DND-41 (cell line): ENCODE data around the gene CRY2.
"Not testable (repeated sequence)": the region's sequence is repeated elsewhere in the genome, so short reads cannot be mapped to it uniquely, and the experiment has no call there.

Experiments
- ATAC-seq: fragments of 200-7000 bp; cut with Tn5 transposase; 3 replicates; pipeline ENCODE4 v1.9.1; 2021; ENCODE audit warnings: low read depth; ENCODE audit not compliant: insufficient read depth
- DNase-seq: peaks from one replicate; pipeline ENCODE4 v3.0.0-alpha.2; 2020
- H2AFZ ChIP-seq: 2 replicates; pipeline ENCODE4 v1.6.0; 2012; ENCODE audit warnings: low read depth, low read length
- H3K27ac ChIP-seq: 2 replicates; pipeline ENCODE4 v1.5.1; 2012; ENCODE audit warnings: low read length, inconsistent platforms
- H3K27me3 ChIP-seq: fragments of 200-600 bp; sonication (generic); 2 replicates; pipeline ENCODE4 v1.6.0; 2012; ENCODE audit warnings: low read length, mild to moderate bottlenecking, inconsistent platforms; ENCODE audit not compliant: insufficient read depth, poor library complexity
- H3K36me3 ChIP-seq: 2 replicates; pipeline ENCODE4 v1.5.1; 2012; ENCODE audit warnings: low read length, inconsistent platforms; ENCODE audit not compliant: insufficient read depth
- H3K4me1 ChIP-seq: 2 replicates; pipeline ENCODE4 v1.5.1; 2012; ENCODE audit warnings: mild to moderate bottlenecking, low read length; ENCODE audit not compliant: insufficient read depth
- H3K4me2 ChIP-seq: 2 replicates; pipeline ENCODE4 v1.6.0; 2012; ENCODE audit warnings: mild to moderate bottlenecking, moderate library complexity, low read length, inconsistent platforms; ENCODE audit not compliant: insufficient read depth
- H3K4me3 ChIP-seq, 2 experiments: fragments of 200-600 bp in 1 of 2; shearing (Covaris generic) in 1 of 2; 2 replicates each; pipeline ENCODE4 v1.5.1; 2012 to 2016; ENCODE audit warnings: inconsistent platforms in 2 of 2, low read length in 2 of 2, mild to moderate bottlenecking in 2 of 2, low read depth in 1 of 2, moderate library complexity in 1 of 2
- H3K79me2 ChIP-seq: 2 replicates; pipeline ENCODE4 v1.6.0; 2012; ENCODE audit warnings: low read length, inconsistent platforms; ENCODE audit not compliant: insufficient read depth
- H3K9ac ChIP-seq: 2 replicates; pipeline ENCODE4 v1.6.0; 2012; ENCODE audit warnings: low read depth, mild to moderate bottlenecking, inconsistent platforms, low read length, moderate library complexity
- H3K9me3 ChIP-seq: 2 replicates; pipeline ENCODE4 v1.5.1; 2012; ENCODE audit warnings: low read length, moderate library complexity, mild to moderate bottlenecking, inconsistent platforms; ENCODE audit not compliant: insufficient read depth, severe bottlenecking
- H4K20me1 ChIP-seq: 2 replicates; pipeline ENCODE4 v1.6.0; 2012; ENCODE audit warnings: low read length; ENCODE audit not compliant: insufficient read depth
- EZH2 ChIP-seq: IDR thresholded peaks from 3 replicates; pipeline ENCODE4 v1.6.1; 2012; ENCODE audit warnings: borderline replicate concordance, low read depth, mild to moderate bottlenecking, moderate library complexity, low read length, inconsistent platforms; ENCODE audit not compliant: severe bottlenecking
- TF ChIP-seq, protein P1 (sequence below): IDR thresholded peaks from 2 replicates; pipeline ENCODE4 v1.5.1; 2012; ENCODE audit warnings: borderline replicate concordance, low read length, moderate library complexity, mild to moderate bottlenecking; ENCODE audit not compliant: poor library complexity, severe bottlenecking; ENCODE audit errors: extremely low read depth

CRY2 gene

DNA sequence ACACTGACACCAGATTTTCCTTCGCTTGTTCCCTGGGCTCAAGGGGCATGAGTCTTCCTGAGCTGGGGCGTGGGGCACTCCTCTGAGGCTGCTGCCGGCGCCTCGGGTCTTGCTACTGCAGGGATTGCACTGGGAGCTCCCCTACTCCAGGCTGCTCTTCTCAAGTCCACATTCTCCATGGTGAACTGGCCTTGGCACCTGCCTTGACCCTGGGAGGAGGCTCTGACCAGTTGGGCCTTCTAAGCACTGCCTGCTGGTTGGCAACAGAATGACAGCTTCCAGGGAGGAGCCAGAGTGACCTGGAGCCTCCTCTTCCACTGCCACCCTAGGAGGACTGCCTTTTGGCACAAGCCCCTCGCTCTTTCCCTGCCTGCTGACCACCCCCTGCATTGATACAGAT lies 50.3 kb downstream of the CRY2 start:
- H3K4me1 ChIP-seq, result no peaks in the 10 kb centered on the region
- no peaks in the 10 kb centered on the region for H3K79me2 ChIP-seq
- no peaks in the 10 kb centered on the region for H3K27me3 ChIP-seq
- no peak overlapping the region for H3K4me2 ChIP-seq
- ATAC-seq (no peak), DNase-seq (no peak)
- H3K4me3 ChIP-seq, result no peak overlapping the region
- H3K36me3 ChIP-seq, result no peaks in the 10 kb centered on the region
- no peak overlapping the region for H2AFZ ChIP-seq
- H3K9me3 ChIP-seq, result no peaks in the 10 kb centered on the region
- H3K27ac ChIP-seq, result no peak overlapping the region
- no peak overlapping the region for H3K9ac ChIP-seq
- TF ChIP-seq, protein P1, sequence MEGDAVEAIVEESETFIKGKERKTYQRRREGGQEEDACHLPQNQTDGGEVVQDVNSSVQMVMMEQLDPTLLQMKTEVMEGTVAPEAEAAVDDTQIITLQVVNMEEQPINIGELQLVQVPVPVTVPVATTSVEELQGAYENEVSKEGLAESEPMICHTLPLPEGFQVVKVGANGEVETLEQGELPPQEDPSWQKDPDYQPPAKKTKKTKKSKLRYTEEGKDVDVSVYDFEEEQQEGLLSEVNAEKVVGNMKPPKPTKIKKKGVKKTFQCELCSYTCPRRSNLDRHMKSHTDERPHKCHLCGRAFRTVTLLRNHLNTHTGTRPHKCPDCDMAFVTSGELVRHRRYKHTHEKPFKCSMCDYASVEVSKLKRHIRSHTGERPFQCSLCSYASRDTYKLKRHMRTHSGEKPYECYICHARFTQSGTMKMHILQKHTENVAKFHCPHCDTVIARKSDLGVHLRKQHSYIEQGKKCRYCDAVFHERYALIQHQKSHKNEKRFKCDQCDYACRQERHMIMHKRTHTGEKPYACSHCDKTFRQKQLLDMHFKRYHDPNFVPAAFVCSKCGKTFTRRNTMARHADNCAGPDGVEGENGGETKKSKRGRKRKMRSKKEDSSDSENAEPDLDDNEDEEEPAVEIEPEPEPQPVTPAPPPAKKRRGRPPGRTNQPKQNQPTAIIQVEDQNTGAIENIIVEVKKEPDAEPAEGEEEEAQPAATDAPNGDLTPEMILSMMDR, result no peak
- no peak for TF ChIP-seq EZH2
- H4K20me1 ChIP-seq, result peaks cover 5% of the 10 kb centered on the region; the same call in 1 of the 2 replicates

GRCh38 chr11:45899086-45899447 lies 51.8 kb downstream of the CRY2 start:
- no peak overlapping the region for H3K4me3 ChIP-seq
- H3K79me2 ChIP-seq, result no peaks in the 10 kb centered on the region
- H3K9ac ChIP-seq, result no peak overlapping the region
- no peak for DNase-seq
- no peak for ATAC-seq
- H3K4me2 ChIP-seq, result no peak overlapping the region
- no peaks in the 10 kb centered on the region for H3K4me1 ChIP-seq
- no peak overlapping the region for H2AFZ ChIP-seq
- no peak overlapping the region for H3K27ac ChIP-seq
- H3K36me3 ChIP-seq, result no peaks in the 10 kb centered on the region
- no peak for TF ChIP-seq EZH2
- TF ChIP-seq, protein P1, result no peak
- H4K20me1 ChIP-seq, result peaks cover 5% of the 10 kb centered on the region; the same call in 1 of the 2 replicates
- H3K9me3 ChIP-seq, result no peaks in the 10 kb centered on the region
- no peaks in the 10 kb centered on the region for H3K27me3 ChIP-seq

GRCh38 chr11:45899448-45900174 lies 52.3 kb downstream of the CRY2 start:
- Histone ChIP-seq H3K27ac (no peak overlapping the region), H3K36me3 (no peaks in the 10 kb centered on the region), H2AFZ (no peak overlapping the region), H3K4me2 (no peak overlapping the region), H3K4me1 (no peaks in the 10 kb centered on the region), H3K9me3 (no peaks in the 10 kb centered on the region), H3K4me3 (no peak overlapping the region), H3K79me2 (no peaks in the 10 kb centered on the region), H3K27me3 (no peaks in the 10 kb centered on the region), H3K9ac (no peak overlapping the region), H4K20me1 (peaks cover 5% of the 10 kb centered on the region; the same call in 1 of the 2 replicates)
- TF ChIP-seq EZH2, result no peak
- TF ChIP-seq, protein P1, result no peak
- ATAC-seq (peak; percentile 61), DNase-seq (peak; percentile 40)

DNA sequence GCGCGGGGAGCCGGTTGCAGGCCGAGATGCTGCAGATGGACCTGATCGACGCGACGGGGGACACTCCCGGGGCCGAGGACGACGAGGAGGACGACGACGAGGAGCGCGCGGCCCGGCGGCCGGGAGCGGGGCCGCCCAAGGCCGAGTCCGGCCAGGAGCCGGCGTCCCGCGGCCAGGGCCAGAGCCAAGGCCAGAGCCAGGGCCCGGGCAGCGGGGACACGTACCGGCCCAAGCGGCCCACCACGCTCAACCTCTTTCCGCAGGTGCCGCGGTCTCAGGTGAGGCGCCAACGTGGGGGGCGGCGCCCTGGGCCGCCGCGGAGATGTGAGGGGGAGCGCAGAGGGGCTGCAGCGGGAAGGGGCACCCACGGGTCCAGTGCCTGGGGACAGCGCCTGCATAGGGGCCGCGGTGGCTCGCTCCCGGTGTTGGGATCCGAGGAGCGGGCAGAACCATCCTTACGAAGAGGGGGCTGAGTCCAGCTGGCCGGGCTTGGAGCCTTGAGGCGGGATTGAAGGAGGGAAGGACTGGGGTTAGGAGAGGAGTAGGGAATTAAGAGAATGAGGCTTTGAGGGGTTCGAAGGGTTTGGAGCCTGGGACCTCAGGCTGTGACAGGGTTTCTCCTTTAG lies 53.0 kb downstream of the CRY2 start:
- not testable (repeated sequence) for DNase-seq, H4K20me1 ChIP-seq, H3K27ac ChIP-seq, H3K79me2 ChIP-seq, H3K36me3 ChIP-seq, ATAC-seq, H3K4me1 ChIP-seq, H3K4me3 ChIP-seq, H3K27me3 ChIP-seq, H3K4me2 ChIP-seq, H3K9ac ChIP-seq, H2AFZ ChIP-seq, H3K9me3 ChIP-seq
